Muscle of arm (tissue), 12 donors: Measurements from ENCODE around the gene C2orf68. TPM values are rescaled to one million over a fixed set of nuclear protein-coding genes. Genes with fewer than 3 reads are reported as not detected.
"Not testable (repeated sequence)": the region's sequence is repeated elsewhere in the genome, so short reads cannot be mapped to it uniquely, and the experiment has no call there.

Source experiments
- DNase-seq: peaks from one replicate; pipeline ENCODE4 v3.0.0-alpha.2; 2013
- polyA plus RNA-seq, 12 donors: library from polyadenylated mRNA; unstranded; fragments of 120-200 nt; gene quantifications; one replicate each; pipeline ENCODE4 v1.2.1, GENCODE V29; 2013; ENCODE audit not compliant: insufficient read length in 12 of 12

The C2orf68 gene
- polyA plus RNA-seq, 12 donors = 41.0 to 2,776 (median 53.5) TPM

DNA sequence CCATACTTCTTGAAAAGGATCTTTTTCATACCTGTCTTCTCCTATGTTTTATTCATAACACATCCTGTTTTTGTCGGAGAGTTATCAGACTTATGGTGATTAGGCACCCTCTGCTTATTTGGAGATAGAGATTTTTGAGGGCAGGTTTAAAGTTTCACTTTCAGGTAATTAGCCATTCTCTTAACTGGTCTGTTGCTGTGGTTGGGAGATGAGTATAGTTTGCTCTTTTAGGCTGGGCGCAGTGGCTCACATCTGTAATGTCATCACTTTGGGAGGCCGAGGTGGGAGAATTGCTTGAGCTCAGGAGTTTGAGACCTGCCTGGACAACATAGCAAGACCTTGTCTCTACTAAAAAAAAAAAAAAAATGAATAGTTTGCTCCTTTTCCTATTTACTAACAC, 30.9 kb upstream of the C2orf68 start:
- DNase-seq = no peak

- DNase-seq = no peak
Observed at GRCh38 chr2:85635636-85636035, 23.8 kb upstream of the C2orf68 start.

- no peak for DNase-seq
Observed at GRCh38 chr2:85635011-85635410, 23.1 kb upstream of the C2orf68 start.

DNA sequence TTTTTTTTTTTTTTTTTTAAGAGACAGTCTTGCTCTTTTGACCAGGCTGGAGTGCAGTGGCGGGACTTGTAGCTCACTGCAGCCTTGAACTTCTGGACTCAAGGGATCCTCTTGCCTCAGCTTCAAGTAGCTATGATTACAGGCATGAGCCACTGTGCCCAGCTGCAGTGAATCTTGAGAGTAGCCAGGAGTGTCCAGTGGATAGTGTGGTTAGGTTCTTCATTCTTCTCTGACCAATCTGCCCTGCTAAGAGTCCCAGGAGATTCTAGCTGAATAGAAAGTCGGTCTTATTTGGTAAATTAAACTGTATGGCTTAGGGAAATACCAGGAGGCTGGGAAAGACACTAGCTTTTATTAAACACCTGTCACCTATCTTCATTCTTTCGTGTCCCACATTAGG, 19.4 kb upstream of the C2orf68 start:
- DNase-seq = no peak

DNA sequence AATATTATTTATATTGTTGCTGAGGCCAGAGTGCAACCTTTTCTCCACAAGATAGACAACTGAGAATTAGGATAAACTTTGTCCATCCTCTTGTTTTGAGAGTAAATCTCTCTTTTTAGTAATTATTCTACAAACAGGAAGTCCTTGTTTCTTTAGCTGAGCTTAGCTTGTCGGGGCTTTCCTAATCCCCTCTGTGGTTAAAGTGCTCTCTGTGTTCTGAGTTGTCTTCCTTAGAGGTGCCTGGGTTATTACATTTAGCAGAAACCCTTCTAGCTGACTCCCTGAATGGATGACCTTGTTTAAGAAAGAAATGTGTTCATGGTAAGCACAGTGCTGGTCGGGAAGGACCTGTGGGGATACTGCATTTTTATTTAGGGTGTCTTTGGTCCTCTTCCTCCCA, 16.8 kb upstream of the C2orf68 start:
- DNase-seq = no peak

DNA sequence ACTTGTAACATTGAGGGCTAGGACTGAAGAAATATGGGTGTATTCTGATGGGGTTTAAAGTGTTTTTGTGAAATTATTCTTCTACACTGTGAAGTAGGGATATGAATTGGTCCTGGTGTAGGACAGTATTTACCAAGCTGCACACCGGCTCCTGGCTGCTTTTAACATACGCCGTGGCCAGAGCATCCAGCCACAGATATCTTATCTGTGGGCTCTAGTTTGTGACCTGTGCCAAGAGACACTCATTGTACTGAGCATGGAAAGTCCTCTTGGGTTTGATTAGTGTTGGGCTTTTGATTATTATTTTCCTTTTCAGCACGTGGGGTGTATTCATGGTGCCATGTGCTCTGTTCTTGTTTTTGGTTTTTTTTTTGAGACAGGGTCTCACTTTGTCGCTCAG, 12.1 kb upstream of the C2orf68 start:
- no peak for DNase-seq

DNA sequence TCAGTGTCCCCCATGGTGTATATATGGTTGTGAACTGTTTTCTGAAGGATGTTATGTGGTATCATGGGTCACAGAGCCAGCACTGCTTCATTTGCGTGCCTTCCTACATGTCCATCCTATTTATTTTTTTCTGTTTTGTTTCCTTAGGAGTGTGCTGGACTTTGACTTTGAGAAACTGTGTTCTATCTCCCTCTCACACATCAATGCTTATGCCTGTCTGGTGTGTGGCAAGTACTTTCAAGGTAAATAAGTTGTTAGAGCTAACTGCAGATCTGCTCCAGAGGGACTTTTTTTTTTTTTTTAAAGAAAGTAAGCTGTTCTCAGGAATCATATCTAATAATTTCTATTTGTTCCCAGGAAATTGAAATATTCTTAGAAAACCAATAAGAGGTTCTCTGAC, 9.5 kb upstream of the C2orf68 start:
- no peak for DNase-seq

DNA sequence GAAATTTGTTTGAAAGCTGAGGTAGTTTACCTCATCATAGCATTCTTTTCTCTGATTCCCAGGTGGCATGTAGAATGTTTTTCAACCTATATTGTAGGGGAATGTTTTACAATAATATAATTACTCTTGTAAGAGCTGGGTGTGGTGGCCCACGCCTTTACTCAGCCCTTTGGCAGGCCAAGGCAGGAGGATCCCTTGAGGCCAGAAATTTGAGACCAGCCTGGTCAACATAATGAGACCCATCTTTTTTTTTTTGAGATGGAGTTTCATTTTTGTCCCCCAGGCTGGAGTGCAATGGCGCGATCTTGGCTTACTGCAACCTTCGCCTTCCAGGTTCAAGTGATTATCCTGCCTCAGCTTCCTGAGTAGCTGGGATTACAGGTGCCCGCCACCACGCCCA, 7.8 kb upstream of the C2orf68 start:
- DNase-seq = no peak

DNA sequence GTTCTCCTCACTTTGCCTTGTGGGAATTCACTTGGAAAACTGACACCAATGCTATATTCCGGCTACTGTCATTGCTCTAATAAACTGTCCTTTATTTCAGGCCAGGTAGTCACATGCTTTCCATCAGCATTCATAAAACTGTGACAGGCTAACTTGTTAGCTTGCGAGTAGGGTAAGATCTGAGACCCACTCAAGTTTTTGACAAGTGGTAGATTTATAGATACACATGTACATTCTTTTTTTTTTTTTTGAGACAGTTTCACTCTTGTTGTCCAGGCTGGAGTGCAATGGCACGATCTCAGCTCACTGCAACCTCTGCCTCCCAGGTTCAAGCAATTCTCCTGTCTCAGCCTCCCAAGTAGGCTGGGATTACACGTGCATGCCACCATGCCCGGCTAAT, 5.9 kb upstream of the C2orf68 start:
- DNase-seq = not testable (repeated sequence)

GRCh38 chr2:85615413-85615728, 3.5 kb upstream of the C2orf68 start:
- no peak for DNase-seq

GRCh38 chr2:85614757-85615156, 2.9 kb upstream of the C2orf68 start:
- DNase-seq = not testable (repeated sequence)

GRCh38 chr2:85613717-85614515, 2.0 kb upstream of the C2orf68 start:
- no peak for DNase-seq

DNA sequence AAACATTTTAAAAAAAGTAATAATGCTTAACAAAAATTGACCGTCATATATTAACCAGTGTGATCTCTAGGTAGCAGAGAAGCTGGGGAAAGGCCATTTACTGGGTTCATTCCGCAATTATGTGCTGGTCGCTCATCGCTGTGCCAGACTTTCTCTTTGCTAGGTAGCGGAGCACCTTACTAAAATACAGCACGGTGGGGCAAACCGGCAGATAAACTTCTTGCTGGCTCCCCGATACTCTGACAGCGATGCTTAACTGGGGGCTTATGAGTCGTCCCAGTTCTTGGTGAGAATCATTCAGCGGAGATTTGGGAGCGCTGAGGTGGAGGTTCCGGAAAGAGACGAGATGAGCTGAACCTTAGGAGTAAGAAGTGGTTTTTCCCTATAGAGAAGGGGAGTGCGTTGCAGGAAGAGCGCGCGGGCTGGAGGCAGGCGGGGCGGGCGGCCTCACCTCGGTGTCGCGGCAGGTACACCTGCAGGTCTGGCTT, 605 bp downstream of the C2orf68 start:
- no peak for DNase-seq

DNA sequence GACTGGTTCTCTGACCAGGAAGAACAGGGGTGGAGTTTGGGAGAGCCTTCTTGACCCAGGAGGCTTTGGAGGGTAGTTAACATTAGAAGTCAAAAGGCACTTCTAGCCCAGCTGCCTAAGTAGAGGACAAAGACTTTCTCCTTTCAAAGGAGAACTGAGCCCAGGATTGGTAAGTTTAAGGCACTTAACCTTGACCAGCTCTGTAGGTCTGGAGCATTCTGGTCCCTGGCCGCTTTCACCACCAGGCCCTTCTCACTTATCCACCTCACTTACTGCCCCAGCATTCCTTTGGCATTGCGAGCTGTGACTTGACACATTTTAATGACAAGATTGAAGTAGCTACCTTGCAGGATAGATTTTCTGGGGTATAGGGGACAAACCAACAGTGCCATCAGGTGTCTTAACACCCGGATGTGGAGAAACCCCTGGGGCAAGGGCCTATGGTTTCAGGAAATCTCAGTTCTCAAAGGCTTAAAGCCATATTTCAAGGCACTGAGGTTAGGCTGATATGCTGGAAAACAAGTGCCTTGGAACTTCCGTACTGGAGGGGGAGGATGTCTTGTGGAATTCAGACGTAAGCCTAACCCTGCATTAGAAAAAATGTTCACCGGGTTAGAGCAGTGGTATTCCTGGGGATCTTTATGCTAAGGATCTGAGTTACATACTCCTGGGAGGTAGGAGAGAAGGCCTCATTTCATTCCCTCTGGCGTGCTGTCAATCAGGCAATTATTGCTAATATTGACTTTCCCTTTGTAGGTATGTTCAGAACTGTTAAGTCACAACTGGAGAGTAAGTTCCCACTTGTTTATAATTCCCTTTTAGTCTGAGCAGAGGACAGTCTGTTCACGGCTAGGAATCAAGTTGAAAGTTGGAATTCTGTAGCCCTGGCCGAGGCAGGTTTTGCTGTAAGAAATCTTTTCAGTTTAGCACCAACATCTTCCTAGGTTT, 4.3 kb downstream of the C2orf68 start:
- no peak for DNase-seq

GRCh38 chr2:85606116-85606455, 5.8 kb downstream of the C2orf68 start:
- DNase-seq = no peak

DNA sequence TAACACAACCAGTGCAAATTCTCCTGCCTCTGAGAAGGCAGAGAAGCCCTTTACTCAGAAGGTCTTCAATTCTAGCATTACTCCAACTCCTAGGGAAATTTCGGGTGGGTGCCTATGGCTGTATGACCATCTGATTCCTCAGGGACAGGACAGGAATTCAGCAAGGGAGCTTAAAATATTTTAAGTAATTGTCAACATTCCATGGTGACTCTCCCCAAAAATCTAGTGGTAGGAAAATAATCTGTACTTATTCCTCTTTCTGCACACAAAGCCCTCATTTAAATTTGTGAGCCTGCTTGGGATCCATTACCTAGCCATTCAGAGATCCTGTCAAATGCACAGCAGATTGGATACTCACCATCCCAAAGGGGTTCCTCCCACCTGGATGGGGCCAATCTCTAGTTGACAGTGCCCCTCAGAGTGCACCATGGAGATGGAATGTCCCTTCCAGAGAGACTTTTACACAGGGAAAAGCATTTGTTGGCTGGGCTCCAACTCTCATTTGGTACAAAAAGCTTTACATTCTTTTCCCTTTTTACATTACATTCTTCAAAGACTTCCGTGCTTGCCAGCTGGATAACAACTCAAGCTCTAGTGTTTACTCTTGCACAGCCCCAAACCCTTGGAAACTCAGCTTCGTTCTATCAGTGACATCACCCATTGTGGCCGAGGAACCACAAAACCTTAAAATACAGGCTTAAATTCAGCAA, 6.3 kb downstream of the C2orf68 start:
- no peak for DNase-seq

DNA sequence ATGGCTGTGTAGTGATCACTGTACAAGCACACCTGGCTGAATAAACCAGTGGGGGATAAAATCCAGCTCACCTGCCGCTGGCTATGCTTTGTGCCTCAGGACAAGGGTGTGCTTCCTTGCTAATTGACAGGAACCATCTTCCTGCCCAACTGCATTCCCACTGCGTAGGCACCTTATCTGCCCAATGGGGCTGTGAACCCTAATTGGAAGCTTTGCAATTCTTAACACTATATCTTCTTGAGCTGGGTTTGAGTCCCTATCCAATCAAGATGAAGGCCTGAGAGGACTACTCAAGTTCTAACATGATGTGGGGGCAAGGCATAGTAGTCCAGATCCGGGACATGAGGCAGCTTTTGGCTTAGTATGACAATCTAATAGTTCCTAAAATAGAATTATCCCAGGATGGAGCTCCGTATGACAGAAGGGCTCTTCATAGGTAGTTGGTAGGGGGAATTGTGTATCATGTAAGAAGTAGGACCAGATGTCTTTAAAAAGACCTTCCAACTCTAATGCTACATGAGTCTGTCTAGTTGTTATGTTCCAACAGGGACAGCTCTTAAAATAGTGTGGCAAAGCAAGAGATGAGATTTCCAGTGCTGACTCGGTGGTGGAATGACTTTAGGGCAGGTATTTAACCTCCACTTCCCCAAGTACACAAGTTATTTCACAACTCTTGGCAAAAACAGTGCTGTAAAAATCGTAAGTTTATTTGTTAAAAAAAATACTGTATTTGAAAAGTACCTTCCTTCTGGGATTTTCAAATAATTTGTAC, 7.1 kb downstream of the C2orf68 start:
- DNase-seq = no peak

DNA sequence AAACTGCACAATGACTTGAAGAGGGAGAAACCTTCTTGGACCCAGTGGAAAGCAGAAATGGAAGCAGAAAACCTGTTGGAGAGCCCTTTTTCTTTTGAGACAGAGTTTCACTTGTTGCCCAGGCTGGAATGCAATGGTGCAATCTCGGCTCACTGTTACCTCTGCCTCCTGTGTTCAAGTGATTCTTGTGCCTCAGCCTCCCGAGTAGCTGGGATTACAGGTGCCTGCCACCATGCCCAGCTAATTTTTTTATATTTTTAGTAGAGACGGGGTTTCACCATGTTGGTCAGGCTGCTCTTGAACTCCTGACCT, 7.8 kb downstream of the C2orf68 start:
- DNase-seq = not testable (repeated sequence)

GRCh38 chr2:85602476-85603234, 9.2 kb downstream of the C2orf68 start, which contains the start of gene TMEM150A:
Gene TMEM150A (minus strand): TSS chr2:85602698. CDS start chr2:85601948, 750 bp downstream.
- peak; percentile 90 for DNase-seq

GRCh38 chr2:85601771-85602475, 9.9 kb downstream of the C2orf68 start:
- no peak for DNase-seq
